K562 (cell line): Measurements from ENCODE around the gene SIRPB1. TPM values are rescaled to one million over a fixed set of nuclear protein-coding genes. Genes with fewer than 3 reads are reported as not detected.

Experiments used
- ATAC-seq: fragments of 200-7000 bp; cut with Tn5 transposase; 3 replicates; pipeline ENCODE4 v1.9.1; 2020; ENCODE audit warnings: moderate library complexity
- BruUV-seq: library from RNA; stranded (reverse); fragments of 400-500 nt; replicated peaks from 2 replicates; lab custom pipeline; 2021; lab: Mats Ljungman, UMichigan
- CTCF ChIA-PET: fragments of 300-600 bp; formaldehyde crosslinking; extraction: SDS; loops from one replicate; lab custom pipeline; 2021; ENCODE audit warnings: low intra/inter-chr PET ratio; lab: Yijun Ruan, JAX
- POLR2A ChIA-PET: fragments of 300-600, 350-650 bp; sonication (Branson Sonifier 250); formaldehyde crosslinking; extraction: SDS; loops from one replicate; lab custom pipeline; 2021; ENCODE audit warnings: antibody characterized with exemption, inconsistent platforms; lab: Yijun Ruan, JAX
- DNase-seq, 4 experiments: peaks; one replicate each; pipeline versions ENCODE4 v3.0.0 to v3.0.0-alpha.2; 2011 to 2018; ENCODE audit warnings: low spot score in 3 of 4, mixed read lengths in 3 of 4; ENCODE audit errors: extremely low read depth in 1 of 4
- FAIRE-seq: peaks from 2 replicates; lab custom pipeline; 2011; peaks lifted over from hg19 to GRCh38; lab: Jason Lieb, UNC
- H2AFZ ChIP-seq: 2 replicates; pipeline ENCODE4 v1.6.0; 2011; ENCODE audit warnings: low read depth, low read length, control low read depth, inconsistent platforms
- H3K27ac ChIP-seq: fragments of 200-600 bp; 3 replicates; pipeline ENCODE4 v1.8.0; 2011; ENCODE audit warnings: low read depth, mild to moderate bottlenecking, control low read depth, inconsistent platforms, low read length, moderate library complexity, mixed read lengths; ENCODE audit errors: extremely low read depth
- H3K27me3 ChIP-seq, 2 experiments: fragments of 300-600 bp in 1 of 2; 2 replicates in 1 of 2; 3 replicates in 1 of 2; pipeline versions ENCODE4 v1.6.0 to v1.8.0; 2011; ENCODE audit warnings: inconsistent platforms in 2 of 2, low read length in 2 of 2, mild to moderate bottlenecking in 1 of 2, mixed read lengths in 1 of 2, moderate library complexity in 1 of 2; ENCODE audit not compliant: control insufficient read depth in 2 of 2, insufficient read depth in 2 of 2
- H3K36me3 ChIP-seq: fragments of 300-600 bp; 3 replicates; pipeline ENCODE4 v1.8.0; 2011; ENCODE audit warnings: mild to moderate bottlenecking, low read length, inconsistent platforms; ENCODE audit not compliant: control insufficient read depth, insufficient read depth
- H3K4me1 ChIP-seq, 2 experiments: fragments of 200-600 bp in 1 of 2; replicated peaks in 1 of 2; 2 replicates in 1 of 2; 3 replicates in 1 of 2; pipeline versions ENCODE4 v1.5.1 to v1.8.0; 2011; ENCODE audit warnings: inconsistent platforms in 2 of 2, low read length in 2 of 2, mild to moderate bottlenecking in 1 of 2, mixed read lengths in 1 of 2, moderate library complexity in 1 of 2; ENCODE audit not compliant: control insufficient read depth in 2 of 2, insufficient read depth in 2 of 2
- H3K4me2 ChIP-seq: 2 replicates; pipeline ENCODE4 v1.6.1; 2011; ENCODE audit warnings: low read length, control low read depth, inconsistent platforms, mixed read lengths; ENCODE audit not compliant: insufficient read depth
- H3K4me3 ChIP-seq: fragments of 200-600 bp; sonication (generic), shearing (Covaris generic); 2 replicates; pipeline ENCODE4 v1.5.1; 2016; ENCODE audit warnings: control low read depth, inconsistent platforms
- H3K79me2 ChIP-seq: fragments of 200-600 bp; 3 replicates; pipeline ENCODE4 v1.8.0; 2011; ENCODE audit warnings: low read length, inconsistent platforms; ENCODE audit not compliant: control insufficient read depth, insufficient read depth
- H3K9ac ChIP-seq, 2 experiments: 2 replicates each; pipeline versions ENCODE4 v1.6.0 to v1.6.1; 2011; ENCODE audit warnings: low read depth in 2 of 2, low read length in 2 of 2, control low read depth in 1 of 2, inconsistent platforms in 1 of 2, mild to moderate bottlenecking in 1 of 2, mixed read lengths in 1 of 2; ENCODE audit not compliant: insufficient read depth in 1 of 2
- H3K9me1 ChIP-seq: one replicate; pipeline ENCODE4 v1.6.0; 2011; ENCODE audit warnings: inconsistent platforms, mild to moderate bottlenecking, low read length, moderate library complexity; ENCODE audit not compliant: control insufficient read depth, insufficient read depth
- H3K9me3 ChIP-seq: replicated peaks from 2 replicates; pipeline ENCODE4 v1.5.1; 2011; ENCODE audit warnings: low read depth, low read length, inconsistent platforms; ENCODE audit not compliant: control insufficient read depth, insufficient read depth
- H4K20me1 ChIP-seq: replicated peaks from 2 replicates; pipeline ENCODE4 v1.6.1; 2011; ENCODE audit warnings: low read length, inconsistent platforms, mixed read lengths; ENCODE audit not compliant: control insufficient read depth, insufficient read depth
- ELF2 ChIP-seq: fragments of 250-450 bp; sonication (Bioruptor Pico); IDR thresholded peaks from 2 replicates; pipeline ENCODE4 v1.5.0; 2021; ENCODE audit warnings: mild to moderate bottlenecking
- EP400 ChIP-seq: fragments of 450-650 bp; IDR thresholded peaks from 2 replicates; pipeline ENCODE4 v1.6.1; 2017; ENCODE audit warnings: antibody characterized with exemption, mild to moderate bottlenecking, moderate library complexity
- LARP7 ChIP-seq: fragments of 450-650 bp; IDR thresholded peaks from 2 replicates; pipeline ENCODE4 v1.6.1; 2016
- NFYB ChIP-seq: IDR thresholded peaks from 2 replicates; pipeline ENCODE4 v1.6.1; 2011; ENCODE audit warnings: mild to moderate bottlenecking, moderate library complexity; ENCODE audit not compliant: insufficient read length; ENCODE audit errors: extremely low read depth
- SRSF9 ChIP-seq: fragments of 200-400 bp; formaldehyde crosslinking; IDR thresholded peaks from 2 replicates; pipeline ENCODE4 v1.6.1; 2017; ENCODE audit warnings: low read depth, low read length, borderline replicate concordance
- TOE1 ChIP-seq, 2 experiments: fragments of 450-650 bp in 1 of 2; sonication (generic) in 1 of 2; formaldehyde crosslinking in 1 of 2; IDR thresholded peaks; 2 replicates each; pipeline versions ENCODE4 v1.7.1 to v1.8.0; 2016 to 2022; ENCODE audit warnings: borderline replicate concordance in 2 of 2, mild to moderate bottlenecking in 2 of 2, antibody characterized with exemption in 1 of 2, inconsistent platforms in 1 of 2, low read depth in 1 of 2, missing genetic modification reagents in 1 of 2, moderate library complexity in 1 of 2
- ZNF134 ChIP-seq: fragments of 250-450 bp; sonication (Bioruptor Pico); conservative IDR thresholded peaks from 2 replicates; pipeline ENCODE4 v1.4.0; 2020
- ZNF347 ChIP-seq: fragments of 450-650 bp; formaldehyde crosslinking; IDR thresholded peaks from 2 replicates; pipeline ENCODE4 v1.4.0; 2020; ENCODE audit warnings: low read depth, mild to moderate bottlenecking, moderate library complexity
- WGBS: fragments of 100-300 bp; shearing (Covaris generic); methylation state at CpG from one replicate; pipeline ENCODE4 v1.1.6; 2016; ENCODE audit warnings: low coverage, mixed read lengths; ENCODE audit not compliant: insufficient coverage; ENCODE audit errors: missing lambda C conversion rate; 5-methylcytosine and 5-hydroxymethylcytosine counted together
- in situ Hi-C: fragments of 300-500 bp; cut with MboI; formaldehyde crosslinking; loops from 4 replicates; pipeline ENCODE4 v1.15.0; 2018; ENCODE audit warnings: inconsistent platforms, mixed read lengths
- intact Hi-C: fragments of 100-400 bp; cut with micrococcal nuclease; formaldehyde crosslinking; loops from 2 replicates; pipeline ENCODE4 v1.14.2; 2022
- polyA plus RNA-seq, 8 experiments: library from polyadenylated mRNA; depleted of rRNA in 4 of 8; stranded (reverse) in 5 of 8; unstranded in 3 of 8; fragments of >200 nt; fragmentation: Nextera tagmentation in 2 of 8; fragmentation: Illumina TruSeq in 1 of 8; extraction: Ambion mirVana in 2 of 8; extraction: Trizol in 1 of 8; gene quantifications; 2 replicates each; pipeline versions ENCODE4 v1.2.1 to v1.2.3, GENCODE V29; 2011 to 2014; ENCODE audit warnings: inconsistent platforms in 1 of 8, missing spikeins in 1 of 8
- total RNA-seq, 7 experiments: library from RNA; depleted of rRNA in 6 of 7; stranded (reverse); fragments of >200 nt in 6 of 7; fragmentation: Illumina TruSeq in 2 of 7; extraction: Trizol in 2 of 7; gene quantifications; 2 replicates each; pipeline versions ENCODE4 v1.2.1 to v1.2.3, GENCODE V29; 2011 to 2021; ENCODE audit warnings: low replicate concordance in 1 of 7
- TF ChIP-seq, protein P1 (sequence below), 2 experiments: IDR thresholded peaks; 2 replicates each; pipeline ENCODE4 v1.6.1; 2012; ENCODE audit warnings: improper control_type of control experiment in 2 of 2, low read depth in 2 of 2, low read length in 2 of 2, borderline replicate concordance in 1 of 2
- TF ChIP-seq, protein P2 (sequence below): fragments of 450-650 bp; formaldehyde crosslinking; IDR thresholded peaks from 2 replicates; pipeline ENCODE4 v1.4.0; 2020; ENCODE audit warnings: mild to moderate bottlenecking, moderate library complexity
- TF ChIP-seq, protein P3 (sequence below): fragments of 250-450 bp; sonication (Bioruptor Pico); IDR thresholded peaks from 2 replicates; pipeline ENCODE4 v1.9.0; 2021; ENCODE audit warnings: mild to moderate bottlenecking
- TF ChIP-seq, protein P4 (sequence below): sonication (generic); formaldehyde crosslinking; IDR thresholded peaks from 2 replicates; pipeline ENCODE4 v1.8.1; 2023; ENCODE audit warnings: mild to moderate bottlenecking, missing genetic modification reagents
- TF ChIP-seq, protein P5 (sequence below), 2 experiments: fragments of 450-650 bp in 1 of 2; sonication (generic) in 1 of 2; formaldehyde crosslinking in 1 of 2; IDR thresholded peaks in 1 of 2; conservative IDR thresholded peaks in 1 of 2; 2 replicates each; pipeline versions ENCODE4 v1.6.1 to v1.8.1; 2016 to 2023; ENCODE audit warnings: mild to moderate bottlenecking in 2 of 2, moderate library complexity in 2 of 2, inconsistent platforms in 1 of 2, missing genetic modification reagents in 1 of 2

SIRPB1 gene
- total and polyA plus RNA-seq, 9 of the 15 experiments (the other 6 are each of a cell fraction or from before 2014, with no cell fraction given), result not detected

DNA sequence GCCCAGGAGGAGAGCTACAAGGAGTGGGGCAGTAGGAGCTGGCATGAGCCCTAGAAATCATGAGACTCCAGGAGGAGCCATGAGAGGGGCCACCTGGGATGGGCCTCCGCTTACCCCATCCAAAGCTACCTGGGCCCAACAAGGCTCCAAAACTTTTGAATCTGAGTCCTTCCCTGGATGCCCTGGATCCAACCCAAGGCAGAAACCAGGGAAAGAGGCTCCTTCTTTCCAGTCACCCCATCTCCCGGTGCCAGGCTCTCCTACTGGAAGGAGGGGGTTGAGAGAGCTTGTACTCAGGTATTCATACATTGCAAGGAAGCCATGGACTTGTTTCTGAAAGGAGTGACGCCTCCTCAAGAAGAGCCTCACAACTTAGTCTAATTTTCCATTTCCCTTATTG is 45.5 kb upstream of the SIRPB1 start (continued):
- TF ChIP-seq, protein P1, sequence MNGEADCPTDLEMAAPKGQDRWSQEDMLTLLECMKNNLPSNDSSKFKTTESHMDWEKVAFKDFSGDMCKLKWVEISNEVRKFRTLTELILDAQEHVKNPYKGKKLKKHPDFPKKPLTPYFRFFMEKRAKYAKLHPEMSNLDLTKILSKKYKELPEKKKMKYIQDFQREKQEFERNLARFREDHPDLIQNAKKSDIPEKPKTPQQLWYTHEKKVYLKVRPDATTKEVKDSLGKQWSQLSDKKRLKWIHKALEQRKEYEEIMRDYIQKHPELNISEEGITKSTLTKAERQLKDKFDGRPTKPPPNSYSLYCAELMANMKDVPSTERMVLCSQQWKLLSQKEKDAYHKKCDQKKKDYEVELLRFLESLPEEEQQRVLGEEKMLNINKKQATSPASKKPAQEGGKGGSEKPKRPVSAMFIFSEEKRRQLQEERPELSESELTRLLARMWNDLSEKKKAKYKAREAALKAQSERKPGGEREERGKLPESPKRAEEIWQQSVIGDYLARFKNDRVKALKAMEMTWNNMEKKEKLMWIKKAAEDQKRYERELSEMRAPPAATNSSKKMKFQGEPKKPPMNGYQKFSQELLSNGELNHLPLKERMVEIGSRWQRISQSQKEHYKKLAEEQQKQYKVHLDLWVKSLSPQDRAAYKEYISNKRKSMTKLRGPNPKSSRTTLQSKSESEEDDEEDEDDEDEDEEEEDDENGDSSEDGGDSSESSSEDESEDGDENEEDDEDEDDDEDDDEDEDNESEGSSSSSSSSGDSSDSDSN (IDR thresholded peaks at IDR 0.05; ENCODE audit: borderline replicate concordance in 1 of 2, low read depth in 2 of 2, low read length in 2 of 2), result no peak
- no peak for TF ChIP-seq TOE1 (IDR thresholded peaks at IDR 0.05; ENCODE audit: borderline replicate concordance)
- no peak for TF ChIP-seq TOE1 (CRISPR knock-in tag; IDR thresholded peaks at IDR 0.05; ENCODE audit: borderline replicate concordance, low read depth)
- no peak for TF ChIP-seq EP400

DNA sequence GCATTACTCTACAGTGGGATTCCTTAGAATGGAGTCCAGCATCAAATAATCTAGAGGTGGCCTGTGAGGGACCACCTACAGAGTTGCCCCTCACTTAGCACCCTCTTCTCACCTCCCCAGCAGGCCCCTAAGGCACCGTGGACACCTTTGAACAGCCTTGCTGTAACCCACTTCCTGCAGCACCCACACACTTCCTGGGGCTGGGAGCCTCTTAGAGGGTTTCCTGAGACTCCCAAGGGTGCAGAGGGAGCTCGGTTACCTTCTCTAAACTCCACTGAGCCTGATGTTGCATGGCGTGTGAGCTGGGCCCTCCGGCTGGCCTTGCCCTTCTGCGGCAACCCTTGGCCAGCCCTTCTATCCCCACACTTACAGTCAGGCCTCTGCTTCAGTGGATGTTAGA is 45.1 kb upstream of the SIRPB1 start:
- Histone ChIP-seq H2AFZ (no peak overlapping the region), H3K9ac (no peak overlapping the region), H3K4me2 (no peak overlapping the region), H3K4me1 (no peaks in the 10 kb centered on the region), H3K4me3 (no peak overlapping the region), H3K9me1 (no peaks in the 10 kb centered on the region), H3K9me3 (no peaks in the 10 kb centered on the region), H4K20me1 (no peaks in the 10 kb centered on the region), H3K27me3 (peaks cover 4 to 11% of the 10 kb centered on the region in 2 experiments; a peak in 2 of 5 replicates), H3K27ac (no peak overlapping the region), H3K79me2 (no peaks in the 10 kb centered on the region), H3K36me3 (no peaks in the 10 kb centered on the region)
- ChIA-PET POLR2A (interaction anchor here (0.6 kb wide), 3 partner anchors 20 to 93 kb away, joined by 3 read pairs; no protein-coding TSS in a partner anchor), CTCF (no interaction called here)
- FAIRE-seq (no peak), ATAC-seq (no peak), DNase-seq (no peak)
- no TSS peak for BruUV-seq
- intact Hi-C loops, result no loop called here
- in situ Hi-C loops, result no loop called here
- 0% methylated on average over 4 of the region's 5 CpGs for WGBS
- TF ChIP-seq, protein P2, sequence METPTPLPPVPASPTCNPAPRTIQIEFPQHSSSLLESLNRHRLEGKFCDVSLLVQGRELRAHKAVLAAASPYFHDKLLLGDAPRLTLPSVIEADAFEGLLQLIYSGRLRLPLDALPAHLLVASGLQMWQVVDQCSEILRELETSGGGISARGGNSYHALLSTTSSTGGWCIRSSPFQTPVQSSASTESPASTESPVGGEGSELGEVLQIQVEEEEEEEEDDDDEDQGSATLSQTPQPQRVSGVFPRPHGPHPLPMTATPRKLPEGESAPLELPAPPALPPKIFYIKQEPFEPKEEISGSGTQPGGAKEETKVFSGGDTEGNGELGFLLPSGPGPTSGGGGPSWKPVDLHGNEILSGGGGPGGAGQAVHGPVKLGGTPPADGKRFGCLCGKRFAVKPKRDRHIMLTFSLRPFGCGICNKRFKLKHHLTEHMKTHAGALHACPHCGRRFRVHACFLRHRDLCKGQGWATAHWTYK, result no peak
- no peak for TF ChIP-seq SRSF9
- TF ChIP-seq, protein P3, sequence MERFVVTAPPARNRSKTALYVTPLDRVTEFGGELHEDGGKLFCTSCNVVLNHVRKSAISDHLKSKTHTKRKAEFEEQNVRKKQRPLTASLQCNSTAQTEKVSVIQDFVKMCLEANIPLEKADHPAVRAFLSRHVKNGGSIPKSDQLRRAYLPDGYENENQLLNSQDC, result no peak
- TF ChIP-seq ZNF134 (CRISPR knock-in tag), result no peak
- TF ChIP-seq, protein P4, sequence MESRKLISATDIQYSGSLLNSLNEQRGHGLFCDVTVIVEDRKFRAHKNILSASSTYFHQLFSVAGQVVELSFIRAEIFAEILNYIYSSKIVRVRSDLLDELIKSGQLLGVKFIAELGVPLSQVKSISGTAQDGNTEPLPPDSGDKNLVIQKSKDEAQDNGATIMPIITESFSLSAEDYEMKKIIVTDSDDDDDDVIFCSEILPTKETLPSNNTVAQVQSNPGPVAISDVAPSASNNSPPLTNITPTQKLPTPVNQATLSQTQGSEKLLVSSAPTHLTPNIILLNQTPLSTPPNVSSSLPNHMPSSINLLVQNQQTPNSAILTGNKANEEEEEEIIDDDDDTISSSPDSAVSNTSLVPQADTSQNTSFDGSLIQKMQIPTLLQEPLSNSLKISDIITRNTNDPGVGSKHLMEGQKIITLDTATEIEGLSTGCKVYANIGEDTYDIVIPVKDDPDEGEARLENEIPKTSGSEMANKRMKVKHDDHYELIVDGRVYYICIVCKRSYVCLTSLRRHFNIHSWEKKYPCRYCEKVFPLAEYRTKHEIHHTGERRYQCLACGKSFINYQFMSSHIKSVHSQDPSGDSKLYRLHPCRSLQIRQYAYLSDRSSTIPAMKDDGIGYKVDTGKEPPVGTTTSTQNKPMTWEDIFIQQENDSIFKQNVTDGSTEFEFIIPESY (CRISPR knock-in tag), result no peak
- no peak for TF ChIP-seq NFYB
- TF ChIP-seq, protein P5, sequence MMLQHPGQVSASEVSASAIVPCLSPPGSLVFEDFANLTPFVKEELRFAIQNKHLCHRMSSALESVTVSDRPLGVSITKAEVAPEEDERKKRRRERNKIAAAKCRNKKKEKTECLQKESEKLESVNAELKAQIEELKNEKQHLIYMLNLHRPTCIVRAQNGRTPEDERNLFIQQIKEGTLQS (IDR thresholded peaks at IDR 0.05), result no peak
- TF ChIP-seq, protein P5 (CRISPR knock-in tag; conservative IDR thresholded peaks at IDR 0.05), result no peak
- no peak for TF ChIP-seq ZNF347
- TF ChIP-seq ELF2 (CRISPR knock-in tag), result no peak
- TF ChIP-seq LARP7, result no peak
